IPS-18c (cell line): ENCODE measurements around the gene PTPRU.
A peak's percentile ranks its signal among the peaks of the same experiment; 100 is the strongest.

Experiments
- H3K4me3 ChIP-seq: 2 replicates; pipeline ENCODE4 v1.7.0; 2013; ENCODE audit warnings: low read depth, mild to moderate bottlenecking, low read length, moderate library complexity; ENCODE audit not compliant: insufficient read depth
- H3K9me3 ChIP-seq: one replicate; pipeline ENCODE4 v1.6.1; 2013; ENCODE audit warnings: mild to moderate bottlenecking, low read length, moderate library complexity; ENCODE audit not compliant: control insufficient read depth, insufficient read depth

The PTPRU gene

GRCh38 chr1:29237129-29237821 is 953 bp downstream of the PTPRU start:
- peak overlapping the region; percentile 80 for H3K4me3 ChIP-seq
- no peaks in the 10 kb centered on the region for H3K9me3 ChIP-seq

DNA sequence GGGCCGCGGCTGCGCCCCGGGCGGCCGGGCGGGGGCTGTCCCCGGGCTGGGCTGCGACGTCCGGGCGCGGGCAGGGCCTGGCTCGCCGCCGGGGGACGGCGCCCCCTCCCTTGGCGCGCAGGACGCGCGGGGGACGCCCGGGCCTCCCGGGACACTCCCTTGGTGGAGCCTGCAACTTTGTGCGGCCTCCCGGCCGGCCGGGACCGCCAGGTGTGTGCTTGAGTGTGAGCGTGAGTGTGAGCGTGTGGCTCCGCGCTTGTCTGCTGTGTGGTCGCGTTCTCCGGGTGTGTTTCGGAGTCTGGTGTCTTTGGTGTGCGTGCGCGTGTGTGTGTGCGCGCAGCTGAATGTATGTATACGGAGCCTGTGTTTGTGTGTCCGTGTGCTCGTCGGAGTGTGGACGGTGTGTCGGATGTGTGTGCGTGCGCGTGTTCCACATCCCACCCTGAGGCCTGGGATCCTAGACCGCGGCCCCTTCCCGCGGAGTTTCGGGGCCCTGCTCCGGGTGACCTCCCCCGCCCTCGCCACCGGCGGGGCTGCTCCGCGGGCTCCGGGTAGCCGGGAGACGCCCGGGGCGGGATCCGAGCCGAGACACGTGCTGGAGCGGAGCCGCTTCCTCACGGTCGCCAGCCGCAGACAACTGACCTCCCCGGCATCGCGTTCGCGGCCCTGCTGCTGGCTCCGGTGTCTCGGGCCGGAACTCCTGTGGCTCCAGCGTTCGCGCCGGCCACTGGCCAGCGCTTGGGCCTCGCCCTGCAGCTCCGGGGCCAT is 1.7 kb downstream of the PTPRU start:
- H3K9me3 ChIP-seq = no peaks in the 10 kb centered on the region

DNA sequence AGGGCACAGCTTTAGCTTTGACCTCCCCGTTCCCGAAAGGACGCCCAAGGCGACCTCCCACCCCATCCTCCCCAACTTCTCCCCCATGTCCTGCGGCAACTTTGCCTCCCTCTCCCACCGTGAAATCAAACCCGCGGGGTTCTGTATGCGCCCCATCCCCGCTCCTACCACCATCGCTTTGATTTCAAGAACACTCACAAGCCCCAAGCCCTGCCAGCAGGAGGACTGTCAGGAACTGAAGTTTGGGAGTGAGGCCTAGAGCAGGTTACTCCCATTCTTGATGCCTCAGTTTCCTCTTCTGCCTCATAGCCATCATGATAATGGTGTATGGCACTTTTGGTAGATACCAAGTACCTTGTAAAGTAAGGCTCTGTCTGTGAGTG is 2.3 kb downstream of the PTPRU start:
- H3K4me3 ChIP-seq = peak overlapping the region; percentile 50

More for the DNA sequence above, 1.7 kb downstream of the PTPRU start:
- peak overlapping the region; percentile 50 for H3K4me3 ChIP-seq

GRCh38 chr1:29239142-29239541 is 2.8 kb downstream of the PTPRU start:
- Histone ChIP-seq H3K9me3 (no peaks in the 10 kb centered on the region), H3K4me3 (peak overlapping the region; percentile 15; the same call in 1 of the 2 replicates)

More for the DNA sequence above, 2.3 kb downstream of the PTPRU start:
- no peaks in the 10 kb centered on the region for H3K9me3 ChIP-seq

DNA sequence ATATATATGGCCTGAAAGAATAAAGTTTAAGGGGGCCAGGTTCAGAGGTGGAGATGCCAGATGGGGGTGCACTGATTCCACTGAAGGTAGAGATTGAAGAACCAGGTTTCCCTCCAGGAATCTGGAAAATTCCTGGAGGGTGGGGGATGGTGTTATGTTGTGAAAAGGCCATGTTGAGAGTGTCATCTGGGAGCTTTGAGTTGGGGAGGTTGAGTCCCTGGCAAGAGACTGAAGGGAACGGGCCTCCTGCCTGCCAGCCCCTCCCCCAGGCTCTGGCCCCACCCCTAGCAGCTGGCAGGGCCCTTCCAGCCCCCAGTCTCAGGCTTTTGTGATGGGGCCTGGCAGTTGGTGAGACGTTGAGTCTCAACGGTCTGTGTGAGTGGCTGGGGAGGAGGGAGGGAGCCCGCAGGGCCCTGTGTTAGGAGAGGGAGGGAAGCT is 4.1 kb downstream of the PTPRU start:
- Histone ChIP-seq H3K9me3 (no peaks in the 10 kb centered on the region), H3K4me3 (0 out of 2 replicates have a peak overlapping the region, but pooled peaks have one; percentile 9)

GRCh38 chr1:29240986-29241385 is 4.7 kb downstream of the PTPRU start:
- Histone ChIP-seq H3K4me3 (no peak overlapping the region), H3K9me3 (no peaks in the 10 kb centered on the region)

- Histone ChIP-seq H3K4me3 (no peak overlapping the region), H3K9me3 (no peaks in the 10 kb centered on the region)
These were observed 6.9 kb downstream of the PTPRU start for GRCh38 chr1:29243023-29243870.

- H3K4me3 ChIP-seq = no peak overlapping the region
- H3K9me3 ChIP-seq = no peaks in the 10 kb centered on the region
These were observed 7.5 kb downstream of the PTPRU start for GRCh38 chr1:29243871-29244200.

DNA sequence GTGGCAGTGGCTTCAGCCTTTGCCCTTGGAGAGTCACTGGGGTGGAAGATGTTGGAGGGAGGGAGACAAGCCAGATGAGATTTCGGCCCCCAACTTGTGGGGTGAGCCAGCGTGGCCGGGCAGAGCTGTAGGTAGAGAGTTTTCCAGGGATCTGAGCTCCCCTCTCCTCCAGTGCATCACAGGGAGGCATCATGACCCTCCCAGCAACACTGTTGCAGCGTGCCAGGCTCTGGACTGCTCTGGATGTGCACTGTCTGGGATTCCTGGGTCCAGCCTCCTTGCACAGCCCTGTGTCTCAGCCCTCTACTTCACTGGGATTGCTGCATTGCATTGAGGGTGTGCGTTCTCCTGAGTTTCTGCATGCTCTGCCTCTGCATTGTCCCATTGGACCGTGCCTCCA is 8.9 kb downstream of the PTPRU start:
- Histone ChIP-seq H3K9me3 (no peaks in the 10 kb centered on the region), H3K4me3 (no peak overlapping the region)

GRCh38 chr1:29245876-29246275 is 9.6 kb downstream of the PTPRU start:
- Histone ChIP-seq H3K9me3 (no peaks in the 10 kb centered on the region), H3K4me3 (no peak overlapping the region)

GRCh38 chr1:29247044-29247443 is 10.7 kb downstream of the PTPRU start:
- H3K9me3 ChIP-seq = no peaks in the 10 kb centered on the region

GRCh38 chr1:29247571-29248273 is 11.4 kb downstream of the PTPRU start:
- no peak overlapping the region for H3K4me3 ChIP-seq
- no peaks in the 10 kb centered on the region for H3K9me3 ChIP-seq

More at GRCh38 chr1:29247044-29247443, 10.7 kb downstream of the PTPRU start:
- no peak overlapping the region for H3K4me3 ChIP-seq

DNA sequence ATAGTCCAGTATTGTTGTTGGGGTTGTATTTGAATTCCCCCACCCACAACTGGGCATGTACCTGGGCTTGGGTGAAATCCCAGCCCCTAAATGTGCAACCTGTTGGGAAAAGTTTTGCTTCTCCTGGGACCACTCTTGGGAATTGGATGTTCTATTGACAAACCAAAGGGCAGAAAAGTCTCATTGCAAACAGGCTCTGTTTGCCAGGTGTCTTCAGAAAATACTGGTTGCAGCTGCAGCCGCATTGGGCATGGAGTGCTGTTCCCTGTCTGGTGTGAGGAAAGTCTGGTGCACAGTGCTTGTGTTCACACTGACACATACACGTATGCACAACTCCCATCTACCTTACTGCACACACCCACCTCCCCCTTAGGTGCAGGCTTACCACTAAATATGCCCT is 12.1 kb downstream of the PTPRU start:
- no peak overlapping the region for H3K4me3 ChIP-seq
- H3K9me3 ChIP-seq = no peaks in the 10 kb centered on the region

GRCh38 chr1:29249170-29249691 is 12.9 kb downstream of the PTPRU start:
- H3K4me3 ChIP-seq = peak overlapping the region; percentile 29; the same call in 1 of the 2 replicates

GRCh38 chr1:29249951-29250581 is 13.7 kb downstream of the PTPRU start:
- Histone ChIP-seq H3K4me3 (no peak overlapping the region), H3K9me3 (no peaks in the 10 kb centered on the region)

More at GRCh38 chr1:29249170-29249691, 12.9 kb downstream of the PTPRU start:
- no peaks in the 10 kb centered on the region for H3K9me3 ChIP-seq
